NB4 (cell line): Measurements from ENCODE around the gene METAP1.

Experiments
- MYC ChIP-seq: IDR thresholded peaks from 2 replicates; pipeline ENCODE4 v1.6.1; 2011; ENCODE audit warnings: low read depth, low read length
- POLR2A ChIP-seq: IDR thresholded peaks from 2 replicates; pipeline ENCODE4 v1.6.1; 2011; ENCODE audit warnings: mild to moderate bottlenecking; ENCODE audit not compliant: insufficient read length; ENCODE audit errors: extremely low read depth
- TF ChIP-seq, protein P1 (sequence below): IDR thresholded peaks from one replicate; pipeline ENCODE4 v1.5.1; 2012; ENCODE audit warnings: low read depth, low read length
- TF ChIP-seq, protein P2 (sequence below): IDR thresholded peaks from 2 replicates; pipeline ENCODE4 v1.6.1; 2011; ENCODE audit warnings: low read depth, low read length

DNA sequence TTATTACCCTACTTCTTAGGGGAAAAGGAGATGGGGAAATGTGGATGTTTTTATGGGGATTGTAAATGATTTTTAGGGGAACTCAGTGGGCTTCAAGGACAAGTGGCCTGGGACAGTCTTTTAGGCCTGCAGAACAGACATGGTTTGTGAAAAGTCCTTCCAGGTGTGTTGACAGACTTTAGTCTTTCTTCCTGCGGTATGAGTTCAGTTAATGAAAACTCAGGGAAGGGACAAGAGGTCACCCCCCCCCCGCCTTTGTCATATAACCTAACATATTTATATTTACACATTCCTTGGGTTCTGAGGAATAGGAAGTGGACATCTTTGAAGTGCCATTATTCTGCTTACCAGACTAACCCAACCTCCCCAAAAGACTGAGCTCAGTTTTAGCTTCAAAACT lies 31.8 kb downstream of the METAP1 start:
- TF ChIP-seq, protein P1, sequence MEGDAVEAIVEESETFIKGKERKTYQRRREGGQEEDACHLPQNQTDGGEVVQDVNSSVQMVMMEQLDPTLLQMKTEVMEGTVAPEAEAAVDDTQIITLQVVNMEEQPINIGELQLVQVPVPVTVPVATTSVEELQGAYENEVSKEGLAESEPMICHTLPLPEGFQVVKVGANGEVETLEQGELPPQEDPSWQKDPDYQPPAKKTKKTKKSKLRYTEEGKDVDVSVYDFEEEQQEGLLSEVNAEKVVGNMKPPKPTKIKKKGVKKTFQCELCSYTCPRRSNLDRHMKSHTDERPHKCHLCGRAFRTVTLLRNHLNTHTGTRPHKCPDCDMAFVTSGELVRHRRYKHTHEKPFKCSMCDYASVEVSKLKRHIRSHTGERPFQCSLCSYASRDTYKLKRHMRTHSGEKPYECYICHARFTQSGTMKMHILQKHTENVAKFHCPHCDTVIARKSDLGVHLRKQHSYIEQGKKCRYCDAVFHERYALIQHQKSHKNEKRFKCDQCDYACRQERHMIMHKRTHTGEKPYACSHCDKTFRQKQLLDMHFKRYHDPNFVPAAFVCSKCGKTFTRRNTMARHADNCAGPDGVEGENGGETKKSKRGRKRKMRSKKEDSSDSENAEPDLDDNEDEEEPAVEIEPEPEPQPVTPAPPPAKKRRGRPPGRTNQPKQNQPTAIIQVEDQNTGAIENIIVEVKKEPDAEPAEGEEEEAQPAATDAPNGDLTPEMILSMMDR = no peak
- TF ChIP-seq POLR2A = no peak
- TF ChIP-seq, protein P2, sequence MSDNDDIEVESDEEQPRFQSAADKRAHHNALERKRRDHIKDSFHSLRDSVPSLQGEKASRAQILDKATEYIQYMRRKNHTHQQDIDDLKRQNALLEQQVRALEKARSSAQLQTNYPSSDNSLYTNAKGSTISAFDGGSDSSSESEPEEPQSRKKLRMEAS = no peak
- no peak for TF ChIP-seq MYC
